B cell (primary cell): ENCODE data around the gene PLEKHA5. TPM values are rescaled to one million over a fixed set of nuclear protein-coding genes. Genes with fewer than 3 reads are reported as not detected.

Source experiments
- ATAC-seq: fragments of 200-7000 bp; cut with Tn5 transposase; one replicate; pipeline ENCODE4 v1.10.0; 2021; ENCODE audit warnings: low read depth, mild to moderate bottlenecking, moderate number of reproducible peaks, moderate library complexity
- CTCF ChIA-PET: fragments of 350-600 bp; sonication (Branson Sonifier 250); formaldehyde crosslinking; loops from one replicate; lab custom pipeline; 2021; ENCODE audit warnings: antibody characterized with exemption, inconsistent platforms; lab: Charles Lee
- POLR2A ChIA-PET: fragments of 350-600 bp; sonication (Branson Sonifier 250); formaldehyde crosslinking; loops from one replicate; lab custom pipeline; 2021; ENCODE audit warnings: antibody characterized with exemption; lab: Charles Lee
- DNase-seq: peaks from one replicate; pipeline ENCODE4 v3.0.0; 2013
- H2AFZ ChIP-seq: 2 replicates; pipeline ENCODE4 v1.6.1; 2012; ENCODE audit warnings: mild to moderate bottlenecking, low read depth, low read length; ENCODE audit not compliant: insufficient read depth, poor library complexity, severe bottlenecking
- H3K27ac ChIP-seq, 2 donors: 1 replicate in 1 of 2; 2 replicates in 1 of 2; pipeline ENCODE4 v1.5.1; 2012 to 2013; ENCODE audit warnings: low read length in 2 of 2, mild to moderate bottlenecking in 2 of 2, moderate library complexity in 1 of 2
- H3K27me3 ChIP-seq, 4 experiments: fragments of 200-600 bp in 1 of 4; sonication (generic) in 1 of 4; replicated peaks in 1 of 4; 1 replicate in 2 of 4; 2 replicates in 2 of 4; pipeline versions ENCODE4 v1.6.1 to v1.7.0; 2013 to 2016; ENCODE audit warnings: low read length in 3 of 4, mild to moderate bottlenecking in 2 of 4, mixed read lengths in 1 of 4, moderate library complexity in 1 of 4; ENCODE audit not compliant: insufficient read depth in 4 of 4, control insufficient read depth in 3 of 4; ENCODE audit errors: control extremely low read depth in 1 of 4
- H3K36me3 ChIP-seq, 2 experiments: replicated peaks in 1 of 2; 1 replicate in 1 of 2; 2 replicates in 1 of 2; pipeline versions ENCODE4 v1.6.1 to v1.7.1; 2013; ENCODE audit warnings: low read length in 1 of 2; ENCODE audit not compliant: insufficient read depth in 2 of 2, control insufficient read depth in 1 of 2; ENCODE audit errors: control extremely low read depth in 1 of 2, extremely low read depth in 1 of 2
- H3K4me1 ChIP-seq, 2 donors: fragments of 200-600 bp in 1 of 2; sonication (generic) in 1 of 2; 1 replicate in 1 of 2; 2 replicates in 1 of 2; pipeline versions ENCODE4 v1.5.1 to v1.6.1; 2013 to 2017; ENCODE audit warnings: low read length in 2 of 2; ENCODE audit not compliant: control insufficient read depth in 2 of 2, insufficient read depth in 2 of 2
- H3K4me2 ChIP-seq: replicated peaks from 2 replicates; pipeline ENCODE3; 2012; ENCODE audit warnings: mild to moderate bottlenecking, low read depth, low read length; ENCODE audit not compliant: poor library complexity, severe bottlenecking
- H3K4me3 ChIP-seq, 5 experiments: fragments of 200-600 bp in 1 of 5; sonication (generic) in 1 of 5; 1 replicate in 3 of 5; 2 replicates in 2 of 5; pipeline versions ENCODE4 v1.5.1 to v1.7.0; 2011 to 2016; ENCODE audit warnings: low read length in 4 of 5, mild to moderate bottlenecking in 4 of 5, low read depth in 2 of 5, control low read depth in 1 of 5, moderate library complexity in 1 of 5; ENCODE audit not compliant: insufficient read depth in 1 of 5; ENCODE audit errors: control extremely low read depth in 1 of 5, extremely low read depth in 1 of 5
- H3K79me2 ChIP-seq: fragments of 200-600 bp; sonication (generic); one replicate; pipeline ENCODE4 v1.6.0; 2016; ENCODE audit warnings: low read length; ENCODE audit not compliant: control insufficient read depth, insufficient read depth
- H3K9ac ChIP-seq: fragments of 200-600 bp; sonication (generic); 2 replicates; pipeline ENCODE4 v1.6.1; 2017; ENCODE audit warnings: mild to moderate bottlenecking, low read length, moderate library complexity
- H3K9me3 ChIP-seq, 3 donors: one replicate each; pipeline versions ENCODE4 v1.6.1 to v1.7.1; 2013; ENCODE audit warnings: low read length in 2 of 3; ENCODE audit not compliant: control insufficient read depth in 2 of 3, insufficient read depth in 1 of 3; ENCODE audit errors: control extremely low read depth in 1 of 3
- H4K20me1 ChIP-seq: 2 replicates; pipeline ENCODE4 v1.6.0; 2012; ENCODE audit warnings: mild to moderate bottlenecking, low read length; ENCODE audit not compliant: insufficient read depth, control insufficient read depth, poor library complexity, severe bottlenecking
- H3K27ac Mint-ChIP-seq: one replicate; pipeline ENCODE4 v1.8.0; 2021; ENCODE audit warnings: mixed read lengths
- H3K27me3 Mint-ChIP-seq: one replicate; pipeline ENCODE4 v1.8.0; 2021; ENCODE audit warnings: mixed read lengths
- H3K4me1 Mint-ChIP-seq: one replicate; pipeline ENCODE4 v1.8.0; 2021; ENCODE audit warnings: mixed read lengths
- H3K4me3 Mint-ChIP-seq: one replicate; pipeline ENCODE4 v1.8.0; 2021; ENCODE audit warnings: mixed read lengths
- H3K9me3 Mint-ChIP-seq: one replicate; pipeline ENCODE4 v1.8.0; 2022; ENCODE audit warnings: mixed read lengths; ENCODE audit not compliant: insufficient read depth
- EZH2 ChIP-seq: IDR thresholded peaks from 2 replicates; pipeline ENCODE4 v1.6.1; 2012; ENCODE audit warnings: borderline replicate concordance, low read depth, mild to moderate bottlenecking, moderate library complexity, low read length; ENCODE audit not compliant: insufficient read depth, poor library complexity, severe bottlenecking
- WGBS: methylation state at CpG from one replicate; pipeline ENCODE4 v1.1.5; 2013; ENCODE audit warnings: missing lambda C conversion rate; ENCODE audit not compliant: insufficient coverage; 5-methylcytosine and 5-hydroxymethylcytosine counted together
- intact Hi-C: fragments of 100-400 bp; cut with micrococcal nuclease; formaldehyde crosslinking; loops from one replicate; pipeline ENCODE4 v1.10.0; 2022
- polyA plus RNA-seq: library from polyadenylated mRNA; depleted of rRNA; stranded (reverse); fragments of >200 nt; gene quantifications from 2 replicates; pipeline ENCODE4 v1.2.3, GENCODE V29; 2012
- total RNA-seq, 2 donors: library from RNA; stranded (reverse); fragments of 120-200 nt in 1 of 2; gene quantifications; 1 replicate in 1 of 2; 2 replicates in 1 of 2; pipeline versions ENCODE4 v1.2.3 to v1.2.4, GENCODE V29; 2013 to 2022
- TF ChIP-seq, protein P1 (sequence below): fragments of 200-600 bp; IDR thresholded peaks from one replicate; pipeline ENCODE4 v1.8.0; 2022; ENCODE audit warnings: antibody characterized with exemption, mild to moderate bottlenecking

Gene PLEKHA5
- total and polyA plus RNA-seq, 2 donors (not counting 1 experiment from before 2014, with no cell fraction given), result 0.03 to 0.22 TPM

DNA sequence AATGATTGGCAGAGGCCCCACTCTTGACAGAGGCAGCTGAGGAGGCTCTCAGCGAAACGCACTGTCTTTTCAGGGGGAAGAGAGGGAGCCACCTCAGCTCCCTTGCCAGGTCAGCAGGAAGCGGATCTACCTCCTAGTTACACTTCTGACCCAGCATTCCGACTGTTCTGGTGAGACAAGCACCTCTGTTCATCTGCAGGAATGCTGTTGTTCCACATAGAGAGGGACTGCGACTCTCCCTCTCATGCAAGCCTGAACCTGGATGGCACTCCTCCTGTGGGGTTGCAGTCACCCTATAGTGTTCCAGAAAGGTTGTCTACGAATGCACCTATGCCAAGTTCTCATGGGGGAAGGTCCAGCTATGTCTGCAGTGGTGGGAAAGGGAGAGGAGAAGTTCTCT is 272.7 kb downstream of the PLEKHA5 start:
- Histone ChIP-seq H3K4me2 (no peak overlapping the region), H3K27me3 (no peaks in the 10 kb centered on the region), H3K4me3 (no peak overlapping the region), H3K27ac (no peak overlapping the region), H3K36me3 (no peaks in the 10 kb centered on the region), H3K4me1 (no peaks in the 10 kb centered on the region), H4K20me1 (no peaks in the 10 kb centered on the region), H3K9me3 (peaks cover 0 to 14% (median 0%) of the 10 kb centered on the region in 3 donors), H3K9ac (no peak overlapping the region), H3K79me2 (no peaks in the 10 kb centered on the region), H2AFZ (no peak overlapping the region)
- H3K9me3 Mint-ChIP-seq, result no peaks in the 10 kb centered on the region
- DNase-seq (no peak), ATAC-seq (no peak)
- WGBS, result 94% methylated on average over 5 of the region's 6 CpGs
- H3K27me3 Mint-ChIP-seq, result no peaks in the 10 kb centered on the region
- intact Hi-C loops, result no loop called here
- H3K4me1 Mint-ChIP-seq, result no peaks in the 10 kb centered on the region
- TF ChIP-seq, protein P1, sequence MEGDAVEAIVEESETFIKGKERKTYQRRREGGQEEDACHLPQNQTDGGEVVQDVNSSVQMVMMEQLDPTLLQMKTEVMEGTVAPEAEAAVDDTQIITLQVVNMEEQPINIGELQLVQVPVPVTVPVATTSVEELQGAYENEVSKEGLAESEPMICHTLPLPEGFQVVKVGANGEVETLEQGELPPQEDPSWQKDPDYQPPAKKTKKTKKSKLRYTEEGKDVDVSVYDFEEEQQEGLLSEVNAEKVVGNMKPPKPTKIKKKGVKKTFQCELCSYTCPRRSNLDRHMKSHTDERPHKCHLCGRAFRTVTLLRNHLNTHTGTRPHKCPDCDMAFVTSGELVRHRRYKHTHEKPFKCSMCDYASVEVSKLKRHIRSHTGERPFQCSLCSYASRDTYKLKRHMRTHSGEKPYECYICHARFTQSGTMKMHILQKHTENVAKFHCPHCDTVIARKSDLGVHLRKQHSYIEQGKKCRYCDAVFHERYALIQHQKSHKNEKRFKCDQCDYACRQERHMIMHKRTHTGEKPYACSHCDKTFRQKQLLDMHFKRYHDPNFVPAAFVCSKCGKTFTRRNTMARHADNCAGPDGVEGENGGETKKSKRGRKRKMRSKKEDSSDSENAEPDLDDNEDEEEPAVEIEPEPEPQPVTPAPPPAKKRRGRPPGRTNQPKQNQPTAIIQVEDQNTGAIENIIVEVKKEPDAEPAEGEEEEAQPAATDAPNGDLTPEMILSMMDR, result no peak
- no peak for TF ChIP-seq EZH2
- ChIA-PET POLR2A (no interaction called here), CTCF (no interaction called here)
- no peak overlapping the region for H3K4me3 Mint-ChIP-seq
- no peak overlapping the region for H3K27ac Mint-ChIP-seq

DNA sequence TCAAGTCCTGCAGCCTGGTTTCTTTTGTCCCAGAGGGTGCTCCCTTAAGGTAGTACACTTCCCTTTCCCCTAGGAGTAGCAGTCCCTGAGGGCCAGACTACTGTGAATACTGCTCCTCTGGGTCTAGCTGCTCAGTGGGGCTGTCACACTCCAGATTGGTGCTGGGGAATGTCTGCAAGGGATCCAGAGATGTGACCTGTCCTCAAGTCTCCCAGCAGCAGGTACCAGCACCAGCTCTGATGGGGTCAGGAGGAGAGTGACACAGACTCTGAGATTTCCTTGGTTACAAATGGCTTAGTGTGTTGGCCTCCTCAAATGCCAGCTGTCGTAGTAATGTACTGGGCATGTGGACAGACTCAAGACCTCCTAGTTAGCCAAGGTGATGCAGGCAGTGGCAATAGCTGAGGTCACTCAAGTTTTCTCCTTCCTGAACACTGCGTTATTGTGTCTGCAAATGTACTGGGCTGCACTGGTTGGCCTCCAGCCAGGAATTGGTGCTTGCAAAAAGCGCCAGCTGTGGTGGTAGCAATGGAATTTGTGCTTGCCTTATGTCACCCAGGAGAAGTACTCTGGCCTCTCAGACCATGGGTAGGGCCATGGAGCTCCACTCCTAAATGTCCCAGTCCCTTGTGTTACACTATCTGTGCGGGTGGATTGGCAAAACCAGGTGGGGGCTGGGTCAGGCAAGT is 273.4 kb downstream of the PLEKHA5 start:
- Histone ChIP-seq H3K4me1 (no peaks in the 10 kb centered on the region), H3K36me3 (no peaks in the 10 kb centered on the region), H3K9me3 (peaks cover 0 to 14% (median 0%) of the 10 kb centered on the region in 3 donors), H3K4me3 (no peak overlapping the region), H2AFZ (no peak overlapping the region), H3K27ac (no peak overlapping the region), H3K9ac (no peak overlapping the region), H4K20me1 (no peaks in the 10 kb centered on the region), H3K4me2 (no peak overlapping the region), H3K79me2 (no peaks in the 10 kb centered on the region), H3K27me3 (no peaks in the 10 kb centered on the region)
- ChIA-PET POLR2A (no interaction called here), CTCF (no interaction called here)
- no peak overlapping the region for H3K27ac Mint-ChIP-seq
- no peaks in the 10 kb centered on the region for H3K9me3 Mint-ChIP-seq
- intact Hi-C loops, result no loop called here
- no peaks in the 10 kb centered on the region for H3K4me1 Mint-ChIP-seq
- H3K4me3 Mint-ChIP-seq, result no peak overlapping the region
- ATAC-seq (no peak), DNase-seq (no peak)
- 98% methylated on average over 4 of the region's 4 CpGs for WGBS
- no peaks in the 10 kb centered on the region for H3K27me3 Mint-ChIP-seq
- TF ChIP-seq, protein P1, result no peak
- no peak for TF ChIP-seq EZH2
